GM18951 (cell line): ENCODE data around the gene TBXAS1.

Source experiments
- POLR2A ChIP-seq: IDR thresholded peaks from 4 replicates; pipeline ENCODE4 v1.6.1; 2011; ENCODE audit warnings: mild to moderate bottlenecking; ENCODE audit not compliant: insufficient read length, insufficient read depth; ENCODE audit errors: extremely low read depth
- in situ Hi-C: fragments of 300-500 bp; cut with MboI; formaldehyde crosslinking; loops from one replicate; pipeline ENCODE4 v1.12.0; 2022; ENCODE audit warnings: low sequenced_read_pairs, mixed read lengths, inconsistent platforms; ENCODE audit not compliant: unreplicated experiment

TBXAS1 gene

GRCh38 chr7:139829025-139829774, at the start of gene TBXAS1:
Gene TBXAS1, plus strand, starts transcription at chr7:139829264. Its CDS starts 127 bp downstream, at chr7:139829391.
- in situ Hi-C loops, result no loop called here
- no peak for TF ChIP-seq POLR2A

GRCh38 chr7:139782932-139783331, 46.1 kb upstream of the TBXAS1 start:
- in situ Hi-C loops, result no loop called here
- no peak for TF ChIP-seq POLR2A

DNA sequence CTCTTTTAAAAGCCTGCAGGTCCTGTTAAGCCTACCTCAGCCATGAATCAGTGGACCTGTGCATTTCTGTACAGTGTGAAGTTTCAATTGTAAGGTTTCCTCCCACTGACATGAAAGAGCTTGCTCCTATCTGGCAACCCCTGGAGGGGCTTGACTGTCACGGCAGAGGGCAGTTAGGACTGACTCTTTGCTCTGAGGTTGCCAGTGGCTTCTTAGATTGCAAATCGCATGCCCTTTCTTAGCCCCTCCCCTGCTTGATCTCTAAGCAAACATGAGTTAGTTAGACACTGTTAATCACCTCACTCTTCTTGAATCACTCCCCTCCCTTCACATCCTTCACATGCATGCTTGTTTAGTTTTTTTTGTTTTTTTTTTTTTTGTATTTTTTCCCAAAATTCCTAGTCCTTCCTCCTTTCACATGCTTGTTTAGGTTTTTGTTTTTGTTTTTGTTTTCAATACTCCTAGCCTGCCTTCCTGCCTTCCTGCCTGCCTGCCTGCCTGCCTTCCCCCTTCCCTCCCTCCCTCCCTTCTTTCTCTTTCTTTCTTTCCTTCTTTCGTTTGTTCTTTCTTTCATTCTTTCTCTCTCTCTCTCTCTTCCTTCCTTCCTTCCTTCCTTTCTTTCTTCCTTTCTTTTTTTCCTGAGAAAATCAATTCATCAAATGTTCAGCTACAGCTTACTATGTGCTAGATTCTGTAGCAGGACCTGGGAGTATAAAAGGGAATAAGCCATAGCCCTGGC, 45.2 kb upstream of the TBXAS1 start:
- in situ Hi-C loops, result no loop called here
- no peak for TF ChIP-seq POLR2A

DNA sequence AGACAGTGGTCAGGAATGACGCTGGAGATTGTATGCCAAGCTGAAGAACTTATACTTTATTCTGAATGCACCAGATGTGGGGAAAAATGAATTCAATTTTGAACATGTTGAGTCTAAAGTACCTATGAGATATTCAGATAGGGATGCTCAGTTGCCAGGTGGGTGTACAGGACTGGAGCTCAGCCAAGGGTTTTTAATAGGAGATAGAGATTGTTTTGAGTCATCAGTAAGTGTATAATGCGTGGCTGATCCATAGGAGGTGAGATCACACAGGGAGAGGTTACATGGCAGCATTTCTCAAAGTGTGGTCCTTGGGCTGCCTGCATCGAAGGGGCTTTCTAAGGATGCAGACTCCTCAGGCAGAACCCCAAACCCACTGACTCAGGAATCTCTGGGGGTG, 44.4 kb upstream of the TBXAS1 start:
- in situ Hi-C loops, result no loop called here
- no peak for TF ChIP-seq POLR2A

DNA sequence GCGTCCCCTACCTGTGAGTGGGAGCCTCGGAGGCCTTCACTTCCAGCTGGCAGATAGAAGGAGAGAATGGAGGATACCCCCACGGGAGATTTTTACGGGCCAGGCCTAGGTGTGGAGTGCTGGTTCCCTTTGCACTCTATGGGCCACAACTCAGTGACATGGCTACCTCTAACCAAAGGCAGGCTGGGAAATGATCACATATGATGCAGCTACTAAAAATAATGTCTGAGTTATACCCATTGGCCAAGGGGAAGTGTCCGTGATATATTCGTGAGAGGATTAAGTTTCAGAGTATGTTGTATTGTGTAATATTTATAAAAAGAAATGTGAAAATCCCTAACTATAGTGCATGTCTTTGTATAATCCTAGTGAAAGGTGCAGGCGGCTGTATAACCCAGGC, 37.7 kb upstream of the TBXAS1 start:
- no peak for TF ChIP-seq POLR2A

GRCh38 chr7:139797607-139798006, 31.5 kb upstream of the TBXAS1 start:
- in situ Hi-C loops, result no loop called here

More for the DNA sequence above, 37.7 kb upstream of the TBXAS1 start:
- in situ Hi-C loops, result no loop called here

DNA sequence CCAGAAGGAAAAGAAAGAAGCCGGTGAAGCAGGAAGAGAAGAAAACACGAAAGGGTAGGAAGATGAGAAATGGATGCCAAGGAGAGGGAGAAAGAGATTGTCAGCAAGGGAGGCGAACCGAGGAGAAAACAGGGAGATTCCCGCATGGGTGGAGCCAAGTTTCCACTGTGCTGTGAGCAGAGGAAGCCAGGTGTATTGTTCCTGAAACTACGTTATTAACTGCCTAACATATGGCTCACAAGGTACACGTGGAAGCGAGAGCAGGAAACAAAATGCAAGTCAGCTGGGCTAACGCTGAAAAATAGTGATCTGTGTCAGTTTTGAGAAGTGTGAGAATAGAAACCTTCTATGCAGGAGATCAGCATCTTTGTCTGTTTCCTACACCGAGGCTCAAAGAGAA, 30.8 kb upstream of the TBXAS1 start:
- in situ Hi-C loops, result no loop called here
- TF ChIP-seq POLR2A, result no peak

More at GRCh38 chr7:139797607-139798006, 31.5 kb upstream of the TBXAS1 start:
- TF ChIP-seq POLR2A, result no peak

GRCh38 chr7:139798892-139799291, 30.2 kb upstream of the TBXAS1 start:
- in situ Hi-C loops, result no loop called here
- TF ChIP-seq POLR2A, result no peak

- in situ Hi-C loops, result no loop called here
- no peak for TF ChIP-seq POLR2A
These were observed 29.5 kb upstream of the TBXAS1 start for GRCh38 chr7:139799586-139799985.

DNA sequence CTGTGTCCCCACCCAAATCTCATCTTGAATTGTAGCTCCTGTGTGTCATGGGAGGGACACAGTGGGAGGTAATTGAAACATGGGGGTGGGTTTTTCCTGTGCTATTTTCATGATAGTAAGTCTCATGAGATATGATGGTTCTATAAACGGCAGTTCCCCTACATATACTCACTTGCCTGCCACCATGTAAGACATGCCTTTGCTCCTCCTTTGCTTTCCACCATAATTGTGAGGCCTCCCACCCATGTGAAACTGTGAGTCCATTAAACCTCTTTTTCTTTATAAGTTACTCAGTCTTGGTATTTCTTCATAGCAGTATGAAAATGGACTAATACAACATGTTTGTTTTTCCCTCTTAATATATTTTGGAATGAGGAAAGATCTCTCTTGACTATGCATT, 24.5 kb upstream of the TBXAS1 start:
- in situ Hi-C loops, result no loop called here
- TF ChIP-seq POLR2A, result no peak

GRCh38 chr7:139807009-139807408, 22.1 kb upstream of the TBXAS1 start:
- TF ChIP-seq POLR2A, result no peak
- in situ Hi-C loops, result no loop called here

- no peak for TF ChIP-seq POLR2A
- in situ Hi-C loops, result no loop called here
These were observed 20.6 kb upstream of the TBXAS1 start for GRCh38 chr7:139808427-139808826.

DNA sequence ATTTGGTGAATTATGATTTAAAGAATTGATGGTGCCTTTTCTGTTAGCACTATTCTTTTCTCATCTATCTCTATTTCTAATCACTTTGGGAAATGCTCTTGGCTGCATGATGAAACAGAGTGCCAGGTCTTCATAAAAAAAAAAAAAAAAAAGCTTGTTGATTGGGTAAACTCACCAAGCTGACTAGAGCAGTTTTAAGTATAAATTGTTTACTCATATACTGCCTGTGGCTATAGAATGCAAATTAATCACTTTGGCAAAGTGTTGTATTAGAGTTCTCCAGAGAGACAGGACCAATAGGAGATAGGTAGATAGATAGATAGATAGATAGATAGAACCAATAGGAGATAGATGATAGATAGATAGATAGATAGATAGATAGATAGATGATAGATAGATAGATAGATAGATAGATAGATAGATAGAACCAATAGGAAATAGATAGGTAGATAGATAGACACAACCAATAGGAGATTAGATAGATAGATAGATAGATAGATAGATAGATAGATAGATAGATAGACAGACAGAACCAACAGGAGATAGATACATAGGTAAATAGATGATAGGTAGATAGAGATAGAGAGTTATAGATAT, 20.1 kb upstream of the TBXAS1 start:
- TF ChIP-seq POLR2A, result no peak
- in situ Hi-C loops, result no loop called here

- no peak for TF ChIP-seq POLR2A
- in situ Hi-C loops, result no loop called here
These were observed 18.0 kb upstream of the TBXAS1 start for GRCh38 chr7:139811066-139811465.

- in situ Hi-C loops, result no loop called here
- TF ChIP-seq POLR2A, result no peak
These were observed 15.9 kb upstream of the TBXAS1 start for GRCh38 chr7:139813151-139813550.
